ENCODE data around the gene PMPCB.

Gene PMPCB

DNA sequence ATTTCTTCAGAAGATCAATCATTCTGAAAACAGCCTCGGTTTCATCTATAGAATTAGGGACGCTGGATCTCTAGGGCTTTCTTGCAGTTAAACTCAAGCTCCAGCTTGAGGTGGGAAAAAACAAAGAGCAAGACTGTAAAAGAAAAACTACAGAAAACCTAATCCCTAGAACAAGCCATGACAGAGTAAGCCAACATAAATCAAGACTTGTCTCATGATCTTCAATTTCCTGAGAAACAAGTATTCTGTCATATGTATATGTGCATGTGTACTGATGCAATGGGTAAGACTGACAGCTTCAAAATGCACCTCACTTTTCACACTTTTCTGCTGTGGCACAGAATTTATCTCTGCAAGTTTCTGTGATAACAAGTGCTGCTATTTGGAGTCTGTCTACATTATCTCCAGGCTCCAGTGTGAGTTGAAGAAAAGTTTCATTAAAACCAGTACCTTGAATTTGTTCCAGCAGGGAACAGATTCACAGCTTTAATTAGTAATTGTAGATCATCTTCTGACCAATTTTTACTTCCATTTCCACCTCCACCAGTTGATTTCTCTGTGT, 19.2 kb downstream of the PMPCB start:
- no peak for FAIRE-seq
- DNase-seq (ENCODE audit: insufficient read length, low spot score) = no peak

DNA sequence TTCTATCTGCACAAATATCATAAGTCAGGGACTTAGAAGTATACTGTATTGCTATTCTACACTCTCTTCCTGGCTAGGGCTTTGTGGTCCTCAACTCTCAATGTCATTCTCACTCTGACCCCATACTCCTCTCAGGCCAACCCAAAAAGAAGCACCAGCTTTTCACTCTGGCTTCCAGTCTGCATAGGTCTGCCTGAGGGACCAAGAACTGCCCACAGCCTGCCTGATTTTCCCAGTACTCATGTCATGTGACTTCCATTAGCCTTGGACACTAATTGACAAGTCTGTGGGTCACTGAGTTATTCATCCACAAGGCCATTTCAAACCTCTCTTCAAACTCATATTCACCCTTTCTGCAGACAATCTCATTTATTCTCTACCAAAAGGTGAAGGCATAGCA, 19.8 kb downstream of the PMPCB start:
- FAIRE-seq (no peak), DNase-seq (ENCODE audit: insufficient read length, low spot score) (no peak)

DNA sequence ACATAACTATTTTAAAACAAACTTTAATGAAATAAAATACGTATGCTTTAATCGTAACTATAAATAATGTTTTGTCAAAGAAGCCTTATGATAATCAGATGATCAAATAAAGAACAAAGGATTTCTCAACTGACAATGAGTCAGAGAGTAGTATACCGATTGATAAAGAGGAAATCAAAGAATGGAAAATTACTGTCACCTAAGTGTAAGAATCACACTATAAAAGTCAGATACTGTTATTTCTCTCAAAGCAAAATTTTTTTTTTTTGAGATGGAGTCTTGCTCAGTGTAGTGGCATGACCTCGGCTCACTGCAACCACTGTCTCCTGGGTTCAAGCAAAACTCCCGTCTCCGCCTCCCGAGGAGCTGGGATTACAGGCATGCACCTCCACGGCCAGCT, 28.5 kb downstream of the PMPCB start:
- FAIRE-seq = no peak
- no peak for DNase-seq (ENCODE audit: insufficient read length, low spot score)

DNA sequence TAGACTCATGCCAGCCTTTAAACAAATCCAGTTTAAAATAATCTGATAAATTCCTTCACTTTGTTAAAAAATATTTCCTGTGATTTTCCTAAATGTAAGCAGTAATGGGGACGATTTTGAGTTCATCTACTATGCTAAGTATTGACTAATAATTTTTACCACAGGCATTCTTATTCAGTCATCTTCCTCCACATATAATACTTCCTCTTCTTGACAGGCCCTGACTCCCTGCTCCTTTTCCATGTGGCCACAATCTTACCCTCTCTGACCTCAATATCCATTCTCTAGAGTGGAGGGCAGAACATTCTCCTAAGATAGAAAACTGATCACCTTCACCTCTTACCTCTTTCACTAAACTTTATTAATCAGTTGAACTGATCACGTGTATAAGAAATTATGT, 39.5 kb downstream of the PMPCB start:
- DNase-seq (ENCODE audit: insufficient read length, low spot score) = no peak
- FAIRE-seq = no peak

DNA sequence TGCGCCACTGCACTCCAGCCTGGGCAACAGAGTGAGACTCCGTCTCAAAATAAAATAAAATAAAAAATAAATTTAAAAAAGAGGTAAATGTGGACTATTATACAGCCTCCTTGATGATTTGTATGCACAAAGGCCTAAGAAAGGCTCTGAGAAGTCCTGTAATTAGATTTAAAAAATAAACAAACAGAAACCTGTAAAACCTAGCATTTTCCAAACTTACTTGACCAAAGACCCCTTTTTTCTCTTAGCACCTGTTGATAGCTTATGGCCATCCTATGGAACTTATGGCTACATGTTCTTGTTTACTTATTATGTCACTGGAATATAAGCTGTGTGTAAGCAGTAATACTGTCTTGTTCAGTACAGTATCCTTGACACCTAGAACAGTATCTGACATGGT, 41.6 kb downstream of the PMPCB start:
- FAIRE-seq = no peak
- DNase-seq (ENCODE audit: insufficient read length, low spot score) = no peak

DNA sequence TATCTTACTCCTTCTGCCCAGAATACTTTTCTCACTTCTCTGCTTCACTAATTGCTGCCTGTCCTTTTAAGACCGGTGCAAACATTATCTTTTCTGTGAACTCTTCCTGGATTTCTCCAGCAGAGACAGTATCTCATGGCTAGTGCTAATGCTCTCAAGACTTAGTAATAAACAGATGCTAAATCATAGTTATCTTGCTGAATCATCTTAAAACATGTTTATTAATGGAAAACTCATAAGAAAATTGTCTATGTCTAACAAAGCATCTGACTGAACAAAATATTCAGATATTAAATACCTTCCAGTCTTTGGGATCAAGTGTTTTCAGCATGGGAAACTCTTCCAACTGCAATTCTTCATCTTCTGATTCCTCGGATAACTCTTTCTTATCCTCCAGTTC, 44.2 kb downstream of the PMPCB start:
- FAIRE-seq (no peak), DNase-seq (ENCODE audit: insufficient read length, low spot score) (no peak)

DNA sequence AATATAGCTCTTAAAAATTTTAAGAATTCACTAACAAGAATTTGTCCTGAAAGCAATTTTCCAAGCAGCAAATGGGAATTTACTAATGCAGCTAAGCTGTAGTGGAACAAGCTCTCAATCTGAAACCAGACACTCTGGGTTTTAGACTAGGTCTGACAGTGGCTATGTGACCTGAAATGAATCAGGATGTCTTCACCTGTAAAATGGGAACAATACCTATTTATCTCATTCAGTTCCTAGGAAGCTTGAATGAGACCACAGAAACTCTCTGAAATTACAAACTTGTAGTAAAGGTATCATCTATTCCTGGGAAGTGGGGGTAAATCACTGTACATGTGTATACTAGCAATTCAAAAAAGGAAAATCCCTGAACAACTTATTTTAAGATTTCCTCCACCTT, 46.1 kb downstream of the PMPCB start:
- FAIRE-seq = no peak
- no peak for DNase-seq (ENCODE audit: insufficient read length, low spot score)

DNA sequence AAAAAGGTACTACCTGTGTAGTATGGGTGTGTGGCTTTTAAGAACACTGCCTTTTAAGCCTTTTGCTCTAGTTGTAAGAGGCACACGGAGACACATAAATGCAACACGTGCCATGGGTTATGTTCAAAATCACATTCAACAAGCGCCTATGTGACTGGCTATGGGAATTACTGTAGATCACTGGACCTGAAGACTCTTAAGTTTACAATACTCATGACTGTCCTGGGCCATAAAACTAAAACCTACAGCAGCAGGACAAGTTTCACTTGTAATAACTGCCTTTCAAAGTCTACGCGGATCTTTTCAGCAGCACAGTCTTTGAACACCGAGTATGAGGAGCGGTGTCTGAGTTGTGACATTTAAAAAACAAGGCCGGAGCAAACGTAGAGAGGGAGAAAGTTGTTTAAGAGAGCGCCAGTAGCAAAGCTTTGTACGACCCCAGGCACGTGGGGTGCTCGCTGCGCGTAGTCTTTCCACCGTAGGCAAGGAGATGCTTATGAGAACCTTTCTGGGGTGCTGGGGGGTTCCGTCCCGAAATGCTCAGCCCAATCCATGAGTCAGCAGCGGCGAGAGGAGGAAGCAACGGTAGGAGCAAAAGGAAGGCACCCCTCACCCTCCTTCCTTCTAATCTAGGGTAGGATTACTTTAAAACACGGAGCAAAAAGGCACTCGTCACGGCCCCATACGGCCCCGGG, 46.7 kb downstream of the PMPCB start:
- FAIRE-seq = no peak
- DNase-seq (ENCODE audit: insufficient read length, low spot score) = peak; percentile 3

DNA sequence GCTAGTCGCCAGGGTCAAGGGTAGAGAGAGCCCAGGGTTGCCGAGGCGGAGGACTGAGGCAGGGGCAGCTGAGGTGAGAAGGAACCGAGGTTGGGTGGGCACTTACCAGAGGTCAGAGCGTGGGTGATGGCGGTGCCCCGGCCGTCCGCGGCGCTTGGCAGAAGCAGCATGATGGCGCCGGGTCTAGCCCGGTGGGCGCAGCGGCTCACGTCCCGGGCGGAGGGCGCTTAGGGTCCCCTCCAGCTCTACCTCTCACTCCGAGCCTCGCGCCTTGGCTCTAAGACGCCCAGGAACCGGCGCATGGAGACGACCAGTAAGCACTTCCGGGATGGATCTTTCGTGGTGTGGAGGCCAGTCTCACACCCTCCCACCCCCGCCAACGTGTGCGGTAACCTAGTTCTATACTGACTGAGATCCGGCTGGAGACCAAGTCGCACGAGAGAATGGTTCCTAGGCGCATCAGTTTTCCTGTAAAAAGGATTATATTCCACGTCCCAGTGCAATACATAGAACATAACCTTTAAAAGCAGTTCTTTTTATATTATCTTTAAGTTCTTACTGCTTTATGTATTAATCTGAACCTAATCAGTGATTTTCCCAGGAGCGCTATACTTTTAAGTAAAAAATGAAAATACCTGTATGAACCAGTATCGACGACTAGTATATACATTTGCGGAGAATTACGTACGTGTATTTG, 47.4 kb downstream of the PMPCB start, which contains the start of gene DNAJC2:
Gene DNAJC2, minus strand, starts transcription at position 315 of the 697 bp plus-strand sequence. Its CDS starts 145 bp downstream, at position 170.
- DNase-seq (ENCODE audit: insufficient read length, low spot score) = peak; percentile 80
- FAIRE-seq = peak; percentile 79

DNA sequence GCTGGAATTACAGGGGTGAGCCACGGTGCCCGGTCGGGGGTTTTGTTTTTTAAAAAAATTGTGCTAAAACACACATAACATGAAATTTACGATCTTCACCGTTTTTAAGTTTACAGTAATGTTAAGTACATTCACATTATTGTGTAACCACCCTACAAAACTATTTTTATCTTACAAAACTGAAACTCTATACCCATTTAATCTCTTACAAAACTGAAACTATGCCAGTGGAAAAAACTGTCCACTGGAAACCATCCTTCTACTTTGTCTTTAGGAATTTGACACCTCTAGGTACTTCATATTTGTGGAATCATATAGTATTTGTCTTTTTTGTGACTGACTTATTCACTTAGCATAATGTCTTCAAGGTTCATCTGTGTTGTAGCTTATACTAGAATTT, 49.2 kb downstream of the PMPCB start:
- no peak for DNase-seq (ENCODE audit: insufficient read length, low spot score)
- no peak for FAIRE-seq

DNA sequence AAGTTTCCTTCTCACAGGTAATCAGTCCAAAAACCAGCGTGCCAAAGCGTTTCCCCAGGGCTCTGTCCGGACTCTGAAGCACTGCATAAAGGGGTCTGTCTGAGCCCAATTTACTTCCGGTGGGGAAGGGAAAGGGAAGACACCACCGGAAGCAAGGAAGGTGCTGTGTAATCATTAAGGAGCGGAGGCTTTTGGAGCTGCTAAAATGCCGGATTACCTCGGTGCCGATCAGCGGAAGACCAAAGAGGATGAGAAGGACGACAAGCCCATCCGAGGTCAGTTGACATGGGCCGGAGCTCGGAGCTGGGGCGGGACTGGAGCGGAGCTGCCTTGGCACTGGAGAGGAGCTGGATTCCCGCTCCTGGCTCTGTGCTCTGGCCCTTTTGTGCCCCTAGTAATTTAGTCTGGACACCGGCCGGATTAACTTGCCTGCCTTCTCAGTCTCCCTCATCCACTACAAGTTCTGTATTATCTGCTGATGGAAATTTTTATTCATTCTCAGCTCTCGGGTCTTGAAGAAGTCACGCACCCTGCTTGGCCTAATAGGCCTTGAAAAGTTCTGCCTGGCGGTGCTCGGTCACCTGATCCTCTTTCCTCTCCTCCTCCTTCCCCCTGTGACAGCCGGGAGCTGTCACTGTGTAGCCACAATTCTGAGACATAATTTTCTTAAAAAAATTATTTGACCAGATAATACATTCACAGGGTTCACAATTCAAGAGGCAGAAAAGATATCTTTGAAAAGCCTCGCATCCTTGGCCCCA, 50.5 kb downstream of the PMPCB start, which contains the start of gene PSMC2:
Gene PSMC2, plus strand, starts transcription at position 137 of the 761 bp plus-strand sequence. Its CDS starts 69 bp downstream, at position 206.
- peak; percentile 31 for DNase-seq (ENCODE audit: insufficient read length, low spot score)
- FAIRE-seq = peak; percentile 70

DNA sequence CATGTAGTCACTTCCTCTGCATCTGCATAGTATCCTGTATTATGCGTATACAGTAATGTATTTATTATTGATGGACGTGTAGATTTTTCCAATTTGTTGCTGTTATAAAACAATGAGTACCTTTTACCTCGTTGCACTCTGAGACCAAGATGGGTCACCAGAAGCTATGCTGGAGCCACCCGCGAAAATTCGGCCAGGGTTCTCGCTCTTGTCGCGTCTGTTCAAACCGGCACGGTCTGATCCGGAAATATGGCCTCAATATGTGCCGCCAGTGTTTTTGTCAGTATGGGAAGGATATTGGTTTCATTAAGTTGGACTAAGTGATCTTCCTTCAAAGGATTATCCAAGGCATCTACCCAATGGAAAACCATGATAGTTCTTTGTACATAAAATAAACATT, 51.2 kb downstream of the PMPCB start:
- no peak for FAIRE-seq
- DNase-seq (ENCODE audit: insufficient read length, low spot score) = no peak

DNA sequence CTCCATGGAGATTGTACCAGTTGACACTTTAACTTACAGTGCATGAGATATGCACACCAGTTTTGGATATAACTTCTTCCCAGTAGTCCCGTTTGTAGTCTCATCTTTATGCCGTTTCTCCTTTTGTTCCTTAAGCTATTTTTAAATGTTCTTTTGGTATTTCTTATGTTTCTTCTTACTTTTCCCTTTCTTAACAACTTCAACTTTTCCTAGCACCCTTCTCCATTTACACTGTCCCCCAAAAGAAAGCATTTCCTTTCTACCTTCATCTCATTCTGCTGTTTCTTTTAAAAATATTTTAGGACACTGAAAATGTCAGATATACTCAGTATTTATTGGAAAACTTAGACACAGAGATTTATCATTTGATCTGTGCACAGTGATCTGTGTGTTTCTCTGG, 51.7 kb downstream of the PMPCB start:
- FAIRE-seq (no peak), DNase-seq (ENCODE audit: insufficient read length, low spot score) (no peak)

DNA sequence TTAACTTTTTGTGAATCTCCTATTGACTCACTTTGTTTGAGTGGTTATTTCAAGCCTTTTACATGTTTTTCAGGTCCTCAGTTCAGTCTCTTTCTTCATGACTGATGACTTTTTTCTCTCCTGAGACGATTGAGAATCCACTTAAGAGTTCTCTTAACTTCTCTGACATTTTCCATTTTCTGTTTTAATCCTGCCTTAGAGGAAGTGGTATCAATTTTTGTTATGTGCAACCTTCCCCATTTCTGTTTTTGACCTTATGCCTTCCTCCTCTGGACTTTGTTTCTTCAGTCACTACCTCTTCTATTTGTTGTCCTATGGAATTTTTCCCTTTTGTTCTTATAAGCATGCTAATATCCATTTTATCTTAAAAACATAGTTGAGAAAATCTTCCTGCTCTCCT, 52.6 kb downstream of the PMPCB start:
- DNase-seq (ENCODE audit: insufficient read length, low spot score) (no peak), FAIRE-seq (peak; percentile 35)
